Hepatocyte (in vitro differentiated cells): Measurements from ENCODE around the gene SRCIN1.
"Not testable (repeated sequence)": the region's sequence is repeated elsewhere in the genome, so short reads cannot be mapped to it uniquely, and the experiment has no call there.

ENCODE experiments used
- CTCF ChIP-seq: fragments of 200-600 bp; sonication (generic); IDR thresholded peaks from 2 replicates; pipeline ENCODE4 v1.5.1; 2016; ENCODE audit warnings: antibody characterized with exemption, mild to moderate bottlenecking; ENCODE audit not compliant: poor library complexity
- EZH2 ChIP-seq: fragments of 200-600 bp; sonication (generic); IDR thresholded peaks from 2 replicates; pipeline ENCODE4 v1.6.1; 2016; ENCODE audit warnings: antibody characterized with exemption, mild to moderate bottlenecking, borderline replicate concordance
- EZH2phosphoT487 ChIP-seq: fragments of 200-600 bp; sonication (generic); IDR thresholded peaks from one replicate; pipeline ENCODE4 v1.6.1; 2018; ENCODE audit warnings: antibody characterized with exemption, mild to moderate bottlenecking, low read depth, moderate library complexity; ENCODE audit not compliant: unreplicated experiment, severe bottlenecking

GRCh38 chr17:38526526-38526925 is 79.2 kb downstream of the SRCIN1 start:
- TF ChIP-seq EZH2, CTCF, EZH2phosphoT487: not testable (repeated sequence)
